Measurements from ENCODE around the gene DLX4.

- no peak for TF ChIP-seq EZH2 (IDR thresholded peaks at IDR 0.05; ENCODE audit: borderline replicate concordance, insufficient read depth, low read depth, low read length, poor library complexity, severe bottlenecking)
- no peak for TF ChIP-seq CTCF (IDR thresholded peaks at IDR 0.05)
Observed at GRCh38 chr17:49997301-49997650, 28.3 kb downstream of the DLX4 start.
